ENCODE results near the gene MPZL1. TPM values are rescaled to one million over a fixed set of nuclear protein-coding genes. Genes with fewer than 3 reads are reported as not detected.
"Not testable (repeated sequence)": the region's sequence is repeated elsewhere in the genome, so short reads cannot be mapped to it uniquely, and the experiment has no call there.

MPZL1 gene
- total RNA-seq, 4 donors from 2014 or later = 37.1 to 52.3 (median 39.9) TPM

- Histone ChIP-seq H3K4me3 (no peak overlapping the region), H3K4me1 (peaks cover 4% of the 10 kb centered on the region), H3K27me3 (no peaks in the 10 kb centered on the region), H3K36me3 (peaks cover 6% of the 10 kb centered on the region), H3K9me3 (no peaks in the 10 kb centered on the region), H3K27ac (no peak overlapping the region)
- TF ChIP-seq POLR2A (IDR thresholded peaks at IDR 0.05) (no peak), POLR2AphosphoS5 (IDR thresholded peaks at IDR 0.05) (no peak), CTCF (IDR thresholded peaks at IDR 0.05) (no peak), EP300 (IDR thresholded peaks at IDR 0.05) (no peak)
- no peak for DNase-seq (ENCODE audit: low spot score in 2 of 2)
- WGBS = 95% methylated on average over 4 of the region's 4 CpGs
Measured at GRCh38 chr1:167734227-167734626, 12.4 kb downstream of the MPZL1 start.

- H3K4me1 ChIP-seq = peaks cover 9% of the 10 kb centered on the region
- TF ChIP-seq EP300 (IDR thresholded peaks at IDR 0.05) = no peak
- no peak overlapping the region for H3K4me3 ChIP-seq
- H3K27me3 ChIP-seq = no peaks in the 10 kb centered on the region
- DNase-seq (ENCODE audit: low spot score in 2 of 2) = no peak
- WGBS = 65% methylated on average over 1 of the region's 1 CpG
- no peak overlapping the region for H3K27ac ChIP-seq
- H3K36me3 ChIP-seq = peaks cover 6% of the 10 kb centered on the region
- no peaks in the 10 kb centered on the region for H3K9me3 ChIP-seq
Measured at GRCh38 chr1:167734841-167735240, 13.1 kb downstream of the MPZL1 start.

DNA sequence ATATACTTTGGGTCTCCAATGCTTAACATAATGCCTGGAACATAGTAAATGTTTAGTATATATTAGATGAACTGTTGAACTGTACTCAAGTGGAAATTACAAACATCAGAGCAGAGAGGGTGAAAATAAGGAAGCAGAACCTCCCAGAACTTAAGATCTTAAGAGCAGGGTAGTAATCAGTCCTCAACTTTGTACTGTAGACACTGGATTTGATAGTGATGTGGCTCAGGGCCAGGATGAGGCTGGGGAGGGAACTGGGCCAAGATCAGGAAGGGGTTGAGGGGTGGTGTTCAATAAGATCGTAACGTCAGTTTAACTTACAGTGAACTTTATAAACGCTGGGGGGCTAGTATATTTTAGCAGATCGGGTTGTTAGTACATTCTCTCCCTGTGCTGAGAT, 15.4 kb downstream of the MPZL1 start:
- H3K27ac ChIP-seq = no peak overlapping the region

GRCh38 chr1:167738158-167738557, 16.4 kb downstream of the MPZL1 start:
- Histone ChIP-seq H3K27me3 (no peaks in the 10 kb centered on the region), H3K36me3 (no peaks in the 10 kb centered on the region), H3K4me3 (no peak overlapping the region), H3K4me1 (peaks cover 9% of the 10 kb centered on the region), H3K27ac (no peak overlapping the region), H3K9me3 (no peaks in the 10 kb centered on the region)
- TF ChIP-seq CTCF (IDR thresholded peaks at IDR 0.05) (no peak), POLR2AphosphoS5 (IDR thresholded peaks at IDR 0.05) (no peak), EP300 (IDR thresholded peaks at IDR 0.05) (no peak), POLR2A (IDR thresholded peaks at IDR 0.05) (no peak)
- WGBS = 96% methylated on average over 8 of the region's 8 CpGs
- no peak for DNase-seq (ENCODE audit: low spot score in 2 of 2)

More for the DNA sequence above, 15.4 kb downstream of the MPZL1 start:
- no peaks in the 10 kb centered on the region for H3K9me3 ChIP-seq
- WGBS = 91% methylated on average over 4 of the region's 4 CpGs
- H3K4me3 ChIP-seq = no peak overlapping the region
- H3K4me1 ChIP-seq = peaks cover 9% of the 10 kb centered on the region
- H3K36me3 ChIP-seq = no peaks in the 10 kb centered on the region
- TF ChIP-seq CTCF (IDR thresholded peaks at IDR 0.05) (no peak), POLR2A (IDR thresholded peaks at IDR 0.05) (no peak), EP300 (IDR thresholded peaks at IDR 0.05) (no peak), POLR2AphosphoS5 (IDR thresholded peaks at IDR 0.05) (no peak)
- no peak for DNase-seq (ENCODE audit: low spot score in 2 of 2)
- H3K27me3 ChIP-seq = no peaks in the 10 kb centered on the region

DNA sequence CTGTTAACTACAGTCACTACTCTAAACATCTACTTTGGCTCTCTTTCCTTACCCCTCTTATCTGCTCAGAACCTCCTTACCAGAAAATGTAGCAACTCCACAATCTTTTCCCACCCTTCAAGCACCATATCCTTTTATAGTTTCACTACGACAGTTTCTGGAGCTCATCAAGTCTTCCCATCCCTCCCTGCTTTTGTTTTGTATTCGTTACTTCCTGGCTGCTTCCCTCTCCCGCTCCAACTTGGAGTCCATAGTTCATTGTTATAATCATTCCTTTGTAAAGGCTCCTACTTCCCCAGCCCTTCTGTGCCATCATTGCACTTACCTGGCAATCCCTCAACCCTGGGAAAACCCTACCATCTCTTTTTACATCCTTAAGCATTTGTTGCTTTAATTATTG, 18.0 kb downstream of the MPZL1 start:
- no peak overlapping the region for H3K4me3 ChIP-seq
- TF ChIP-seq POLR2A (IDR thresholded peaks at IDR 0.05) (no peak), POLR2AphosphoS5 (IDR thresholded peaks at IDR 0.05) (no peak)
- H3K36me3 ChIP-seq = no peaks in the 10 kb centered on the region
- H3K27ac ChIP-seq = no peak overlapping the region
- 67% methylated on average over 3 of the region's 3 CpGs for WGBS
- H3K4me1 ChIP-seq = peaks cover 6% of the 10 kb centered on the region
- DNase-seq (ENCODE audit: low spot score in 2 of 2) = no peak
- no peaks in the 10 kb centered on the region for H3K27me3 ChIP-seq
- H3K9me3 ChIP-seq = no peaks in the 10 kb centered on the region

DNA sequence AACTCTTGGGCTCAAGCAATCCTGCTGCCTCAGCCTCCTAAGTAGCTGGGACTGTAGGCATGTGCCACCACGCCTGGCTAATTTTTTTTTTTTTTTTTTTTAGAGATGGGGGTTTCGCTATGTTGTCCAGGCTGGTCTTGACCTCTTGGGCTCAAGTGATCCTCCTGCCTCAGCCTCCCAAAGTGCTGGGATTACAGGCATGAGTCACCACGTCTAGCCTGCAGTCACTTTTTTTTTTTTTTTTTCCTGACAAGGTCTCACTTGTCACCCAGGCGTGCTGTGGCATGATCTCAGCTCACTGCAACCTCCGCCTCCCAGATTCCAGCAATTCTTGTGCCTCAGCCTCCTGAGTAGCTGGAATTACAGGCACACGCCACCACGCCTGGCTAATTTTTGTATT, 19.3 kb downstream of the MPZL1 start:
- H3K27ac ChIP-seq; H3K4me1 ChIP-seq; H3K9me3 ChIP-seq; DNase-seq (ENCODE audit: low spot score in 2 of 2); H3K27me3 ChIP-seq; H3K4me3 ChIP-seq; H3K36me3 ChIP-seq: not testable (repeated sequence)
- WGBS = 83% methylated on average over 7 of the region's 7 CpGs

GRCh38 chr1:167742392-167743057, 20.7 kb downstream of the MPZL1 start:
- not testable (repeated sequence) for DNase-seq (ENCODE audit: low spot score in 2 of 2); H3K27ac ChIP-seq
- WGBS = 88% methylated on average over 1 of the region's 1 CpG

More at GRCh38 chr1:167742392-167743057, 20.7 kb downstream of the MPZL1 start:
- peaks cover 20% of the 10 kb centered on the region for H3K4me1 ChIP-seq
- not testable (repeated sequence) for H3K36me3 ChIP-seq, H3K4me3 ChIP-seq, H3K9me3 ChIP-seq, H3K27me3 ChIP-seq
